BJ (cell line): ENCODE data around the gene BAZ1A. TPM values are rescaled to one million over a fixed set of nuclear protein-coding genes. Genes with fewer than 3 reads are reported as not detected.

ENCODE experiments used
- polyA plus RNA-seq: library from polyadenylated mRNA; depleted of rRNA; stranded (reverse); fragments of >200 nt; gene quantifications from 2 replicates; pipeline ENCODE4 v1.2.3, GENCODE V29; 2011; rRNA removed
- small RNA-seq: library from RNA; depleted of rRNA; stranded (forward); fragments of <200 nt; gene quantifications from one replicate; pipeline ENCODE3, GENCODE V24; 2012; ENCODE audit warnings: low replicate concordance, low read depth; ENCODE audit not compliant: insufficient read length

Gene BAZ1A
- polyA plus RNA-seq, 1 experiment = 8.9 TPM

Small RNA genes lying within 50 kb of the gene (small RNA-seq; reads per million reads assigned to genes)
- gene AL121603.1 = not detected
- not detected for gene RNU7-41P

Other genes with a start within 250 kb of the BAZ1A start
- 59.7 and 129 TPM in 2 replicates for gene SNX6, start 245.2 kb downstream of the BAZ1A start, polyA plus RNA-seq
- gene CFL2, start 160.8 kb downstream of the BAZ1A start, polyA plus RNA-seq = 81.4 and 206 TPM in 2 replicates
- gene SRP54, start 107.6 kb upstream of the BAZ1A start, polyA plus RNA-seq = 25.6 and 36.0 TPM in 2 replicates
- 29.5 and 48.4 TPM in 2 replicates for gene FAM177A1, start 170.9 kb upstream of the BAZ1A start, polyA plus RNA-seq
- 11.3 and 23.2 TPM in 2 replicates for gene PPP2R3C, start 246.6 kb upstream of the BAZ1A start, polyA plus RNA-seq
- gene PRORP, start 247.2 kb upstream of the BAZ1A start, polyA plus RNA-seq = 29.3 and 33.4 TPM in 2 replicates